Nephron progenitor cell (in vitro differentiated cells): Measurements from ENCODE around the gene HCK.
A peak's percentile ranks its signal among the peaks of the same experiment; 100 is the strongest.

Source experiments
- DNase-seq: peaks from one replicate; pipeline ENCODE4 v3.0.0; 2021
- H3K27ac Mint-ChIP-seq: 2 replicates; pipeline ENCODE4 v1.8.0; 2021; ENCODE audit warnings: mild to moderate bottlenecking, moderate library complexity, mixed read lengths
- H3K27me3 Mint-ChIP-seq: 2 replicates; pipeline ENCODE4 v1.8.0; 2021; ENCODE audit warnings: mild to moderate bottlenecking, low read depth, mixed read lengths; ENCODE audit not compliant: poor library complexity
- H3K36me3 Mint-ChIP-seq: 2 replicates; pipeline ENCODE4 v1.8.0; 2021; ENCODE audit warnings: low read depth, mixed read lengths
- H3K4me1 Mint-ChIP-seq: 2 replicates; pipeline ENCODE4 v1.8.0; 2021; ENCODE audit warnings: mixed read lengths
- H3K4me3 Mint-ChIP-seq: 2 replicates; pipeline ENCODE4 v1.8.0; 2021; ENCODE audit warnings: mild to moderate bottlenecking, moderate library complexity, mixed read lengths
- H3K9me3 Mint-ChIP-seq: 2 replicates; pipeline ENCODE4 v1.8.0; 2021; ENCODE audit warnings: mild to moderate bottlenecking, moderate library complexity, mixed read lengths
- TF ChIP-seq, protein P1 (sequence below): fragments of 200-600 bp; sonication (generic); IDR thresholded peaks from 2 replicates; pipeline ENCODE4 v1.5.0; 2021; ENCODE audit warnings: antibody characterized with exemption

Gene HCK

DNA sequence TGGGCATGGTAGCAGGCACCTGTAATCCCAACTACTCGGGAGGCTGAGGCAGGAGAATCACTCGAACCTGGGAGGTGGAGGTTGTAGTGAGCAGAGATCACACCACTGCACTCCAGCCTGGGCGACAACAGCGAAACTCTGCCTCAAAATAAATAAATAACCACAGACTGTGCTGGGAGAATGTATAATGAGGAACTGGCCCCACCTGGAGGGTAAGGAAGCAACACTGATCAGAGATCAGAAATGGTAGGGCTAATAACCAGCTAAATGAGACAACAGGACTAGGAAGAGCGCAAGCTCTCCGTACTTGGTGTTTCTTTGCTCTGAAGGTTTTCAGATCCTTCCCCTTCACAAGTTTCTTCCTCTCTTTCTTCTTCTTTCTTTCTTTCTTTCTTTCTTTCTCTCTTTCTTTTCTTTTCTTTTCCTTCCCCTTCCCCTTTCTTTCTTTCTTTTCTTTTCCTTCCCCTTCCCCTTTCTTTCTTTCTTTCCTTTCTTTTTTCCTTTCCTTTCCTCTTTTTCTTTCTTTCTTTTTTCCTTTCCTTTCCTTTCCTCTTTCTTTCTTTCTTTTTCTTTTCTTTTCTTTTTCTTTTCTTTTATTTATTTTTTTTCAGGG, 27.3 kb upstream of the HCK start:
- Mint-ChIP-seq H3K27me3 (peaks cover 21% of the 10 kb centered on the region), H3K36me3 (no peaks in the 10 kb centered on the region), H3K27ac (no peak overlapping the region), H3K4me3 (no peak overlapping the region), H3K4me1 (peaks cover 40% of the 10 kb centered on the region), H3K9me3 (no peaks in the 10 kb centered on the region)
- TF ChIP-seq, protein P1, sequence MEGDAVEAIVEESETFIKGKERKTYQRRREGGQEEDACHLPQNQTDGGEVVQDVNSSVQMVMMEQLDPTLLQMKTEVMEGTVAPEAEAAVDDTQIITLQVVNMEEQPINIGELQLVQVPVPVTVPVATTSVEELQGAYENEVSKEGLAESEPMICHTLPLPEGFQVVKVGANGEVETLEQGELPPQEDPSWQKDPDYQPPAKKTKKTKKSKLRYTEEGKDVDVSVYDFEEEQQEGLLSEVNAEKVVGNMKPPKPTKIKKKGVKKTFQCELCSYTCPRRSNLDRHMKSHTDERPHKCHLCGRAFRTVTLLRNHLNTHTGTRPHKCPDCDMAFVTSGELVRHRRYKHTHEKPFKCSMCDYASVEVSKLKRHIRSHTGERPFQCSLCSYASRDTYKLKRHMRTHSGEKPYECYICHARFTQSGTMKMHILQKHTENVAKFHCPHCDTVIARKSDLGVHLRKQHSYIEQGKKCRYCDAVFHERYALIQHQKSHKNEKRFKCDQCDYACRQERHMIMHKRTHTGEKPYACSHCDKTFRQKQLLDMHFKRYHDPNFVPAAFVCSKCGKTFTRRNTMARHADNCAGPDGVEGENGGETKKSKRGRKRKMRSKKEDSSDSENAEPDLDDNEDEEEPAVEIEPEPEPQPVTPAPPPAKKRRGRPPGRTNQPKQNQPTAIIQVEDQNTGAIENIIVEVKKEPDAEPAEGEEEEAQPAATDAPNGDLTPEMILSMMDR: no peak
- DNase-seq: no peak

DNA sequence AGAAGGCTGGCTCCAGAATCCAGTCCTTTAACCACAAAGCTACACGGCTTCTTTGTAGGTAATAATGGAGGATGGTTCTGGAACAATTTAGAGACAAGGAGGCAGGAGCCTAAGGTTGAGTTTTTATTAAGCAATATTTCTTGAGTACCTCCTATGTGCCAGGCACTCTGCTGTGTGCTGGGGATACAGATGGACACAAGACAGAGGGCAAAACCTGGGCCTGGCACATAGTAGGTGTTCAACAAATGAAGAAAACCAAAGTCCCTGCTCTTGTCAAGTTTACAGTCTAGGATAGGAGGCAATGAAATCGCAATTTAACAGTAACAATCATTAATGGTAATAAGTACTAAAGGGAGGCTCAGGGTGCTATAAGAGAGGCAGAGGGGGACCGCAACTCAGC, 24.4 kb upstream of the HCK start:
- H3K36me3 Mint-ChIP-seq: no peaks in the 10 kb centered on the region
- H3K9me3 Mint-ChIP-seq: no peaks in the 10 kb centered on the region
- DNase-seq: no peak
- peak overlapping the region; percentile 77 for H3K4me3 Mint-ChIP-seq
- H3K4me1 Mint-ChIP-seq: peaks cover 29% of the 10 kb centered on the region
- H3K27me3 Mint-ChIP-seq: peaks cover 6% of the 10 kb centered on the region
- no peak overlapping the region for H3K27ac Mint-ChIP-seq
- TF ChIP-seq, protein P1: no peak

DNA sequence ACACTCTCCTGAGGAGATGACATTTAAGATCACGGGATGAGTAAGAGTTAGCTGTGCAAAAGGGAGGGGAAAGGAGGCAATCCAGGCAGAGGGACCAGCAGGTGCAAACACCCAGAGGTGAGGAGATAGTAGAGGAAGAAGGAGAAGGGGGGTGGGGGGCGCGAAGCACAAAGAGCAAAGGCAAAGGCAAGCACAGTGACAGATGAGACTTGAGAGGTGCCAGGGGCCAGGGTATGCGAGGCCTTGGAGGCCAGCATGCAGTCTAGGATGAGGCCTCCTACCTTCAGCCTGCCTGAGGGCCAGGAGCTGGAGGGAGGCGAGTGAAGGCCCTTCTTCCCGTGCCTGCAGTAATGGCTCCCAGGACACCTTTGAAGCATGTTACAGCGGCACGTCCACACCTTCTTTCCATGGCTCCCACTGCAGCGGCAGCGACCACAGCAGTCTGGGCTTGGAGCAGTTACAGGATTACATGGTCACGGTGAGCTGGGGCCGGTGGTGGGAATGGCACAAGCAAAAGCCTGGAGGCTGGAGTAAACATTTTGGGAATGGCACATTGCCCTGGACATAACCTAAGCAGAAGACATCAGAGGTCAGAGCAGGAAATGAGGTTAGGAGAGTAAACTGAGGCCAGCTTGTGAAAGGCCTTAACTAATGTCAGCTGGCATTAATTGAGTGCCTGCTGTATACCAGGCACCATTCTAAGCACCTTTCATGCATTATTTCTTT, 23.2 kb upstream of the HCK start:
- H3K4me3 Mint-ChIP-seq: peak overlapping the region; percentile 77
- H3K27me3 Mint-ChIP-seq: peaks cover 10% of the 10 kb centered on the region
- H3K4me1 Mint-ChIP-seq: peaks cover 29% of the 10 kb centered on the region
- H3K36me3 Mint-ChIP-seq: no peaks in the 10 kb centered on the region
- TF ChIP-seq, protein P1: no peak
- peak; percentile 70 for DNase-seq
- H3K9me3 Mint-ChIP-seq: no peaks in the 10 kb centered on the region
- H3K27ac Mint-ChIP-seq: no peak overlapping the region

DNA sequence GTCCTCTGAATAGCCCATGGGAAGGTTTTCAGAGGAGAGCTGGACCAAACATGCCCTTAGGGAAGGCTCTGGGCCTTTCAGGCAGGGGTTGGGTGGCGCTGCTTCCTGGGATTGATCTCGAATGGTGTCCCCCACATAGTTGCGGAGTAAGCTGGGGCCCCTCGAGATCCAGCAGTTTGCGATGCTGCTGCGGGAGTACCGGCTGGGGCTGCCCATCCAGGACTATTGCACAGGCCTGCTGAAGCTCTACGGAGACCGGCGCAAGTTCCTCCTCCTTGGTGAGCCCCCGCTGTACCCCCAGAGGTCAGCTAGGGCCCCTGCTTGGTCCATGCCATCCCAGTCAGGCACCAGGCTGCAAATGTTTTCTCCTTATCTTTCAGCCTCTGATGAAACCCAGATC, 22.5 kb upstream of the HCK start:
- peaks cover 10% of the 10 kb centered on the region for H3K27me3 Mint-ChIP-seq
- H3K36me3 Mint-ChIP-seq: no peaks in the 10 kb centered on the region

DNA sequence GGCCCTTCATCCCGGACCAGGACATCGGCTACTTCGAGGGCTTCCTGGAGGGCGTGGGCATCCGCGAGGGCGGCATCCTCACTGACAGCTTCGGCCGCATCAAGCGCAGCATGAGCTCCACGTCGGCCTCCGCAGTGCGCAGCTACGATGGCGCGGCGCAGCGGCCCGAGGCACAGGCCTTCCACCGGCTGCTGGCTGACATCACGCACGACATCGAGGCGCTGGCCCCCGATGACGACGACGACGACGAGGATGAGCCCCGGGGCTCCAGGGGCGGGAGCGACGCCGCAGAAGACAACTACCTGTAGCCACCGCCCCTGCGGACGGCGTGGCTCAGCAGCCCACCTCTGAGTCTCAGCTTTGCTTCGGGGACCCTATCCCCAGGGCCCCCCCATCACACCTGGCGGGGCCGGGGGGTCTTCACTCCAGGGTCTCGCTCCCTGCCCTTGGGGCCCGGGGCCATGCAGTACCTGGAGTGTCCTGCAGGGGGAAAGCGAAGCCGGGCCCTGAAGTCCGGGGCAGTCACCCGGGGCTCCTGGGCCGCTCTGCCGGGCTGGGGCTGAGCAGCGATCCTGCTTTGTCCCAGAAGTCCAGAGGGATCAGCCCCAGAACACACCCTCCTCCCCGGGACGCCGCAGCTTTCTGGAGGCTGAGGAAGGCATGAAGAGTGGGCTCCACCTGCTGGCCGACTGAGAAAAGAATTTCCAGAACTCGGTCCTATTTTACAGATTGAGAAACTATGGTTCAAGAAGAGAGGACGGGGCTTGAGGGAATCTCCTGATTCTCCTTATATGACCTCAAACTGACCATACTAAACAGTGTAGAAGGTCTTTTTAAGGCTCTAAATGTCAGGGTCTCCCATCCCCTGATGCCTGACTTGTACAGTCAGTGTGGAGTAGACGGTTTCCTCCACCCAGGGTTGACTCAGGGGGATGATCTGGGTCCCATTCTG, 20.8 kb upstream of the HCK start:
- H3K27ac Mint-ChIP-seq: no peak overlapping the region
- DNase-seq: peak; percentile 87
- no peaks in the 10 kb centered on the region for H3K9me3 Mint-ChIP-seq
- TF ChIP-seq, protein P1: peak; percentile 99
- H3K36me3 Mint-ChIP-seq: no peaks in the 10 kb centered on the region
- peak overlapping the region; percentile 57 for H3K4me3 Mint-ChIP-seq
- peaks cover 37% of the 10 kb centered on the region for H3K4me1 Mint-ChIP-seq
- H3K27me3 Mint-ChIP-seq: peaks cover 10% of the 10 kb centered on the region

More for the DNA sequence above, 22.5 kb upstream of the HCK start:
- no peak for DNase-seq
- no peaks in the 10 kb centered on the region for H3K9me3 Mint-ChIP-seq
- TF ChIP-seq, protein P1: no peak
- no peak overlapping the region for H3K27ac Mint-ChIP-seq
- peak overlapping the region; percentile 69 for H3K4me3 Mint-ChIP-seq
- H3K4me1 Mint-ChIP-seq: peaks cover 29% of the 10 kb centered on the region
